K562 (cell line): ENCODE measurements around the gene RNF31. TPM values are rescaled to one million over a fixed set of nuclear protein-coding genes. Genes with fewer than 3 reads are reported as not detected.
A peak's percentile ranks its signal among the peaks of the same experiment; 100 is the strongest.

Experiments
- ARID2 ChIP-seq: fragments of 450-650 bp; IDR thresholded peaks from 2 replicates; pipeline ENCODE4 v1.6.1; 2017; ENCODE audit warnings: antibody characterized with exemption, mild to moderate bottlenecking
- COPS2 ChIP-seq: fragments of 450-650 bp; conservative IDR thresholded peaks from 2 replicates; pipeline ENCODE4 v1.6.1; 2016; ENCODE audit warnings: mild to moderate bottlenecking, moderate library complexity
- CXXC5 ChIP-seq: fragments of 250-450 bp; sonication (Bioruptor Pico); IDR thresholded peaks from 2 replicates; pipeline ENCODE4 v1.8.0; 2022; ENCODE audit warnings: inconsistent platforms, mild to moderate bottlenecking, moderate library complexity
- EZH2 ChIP-seq: IDR thresholded peaks from 2 replicates; pipeline ENCODE4 v1.6.1; 2012; ENCODE audit warnings: low read depth, mild to moderate bottlenecking, inconsistent platforms, low read length, borderline replicate concordance
- PURB ChIP-seq: sonication (generic); formaldehyde crosslinking; IDR thresholded peaks from 2 replicates; pipeline ENCODE4 v1.9.0; 2021; ENCODE audit warnings: low read depth, mild to moderate bottlenecking, missing genetic modification reagents
- RFX1 ChIP-seq: fragments of 450-650 bp; IDR thresholded peaks from 2 replicates; pipeline ENCODE4 v1.6.1; 2016; ENCODE audit warnings: mild to moderate bottlenecking, moderate library complexity
- RHOXF2B ChIP-seq: fragments of 250-450 bp; sonication (Bioruptor Pico); conservative IDR thresholded peaks from 2 replicates; pipeline ENCODE4 v1.5.1; 2021
- SAP30 ChIP-seq: fragments of 200-600 bp; sonication (generic); IDR thresholded peaks from 2 replicates; pipeline ENCODE4 v1.6.1; 2012; ENCODE audit warnings: borderline replicate concordance, low read depth, mild to moderate bottlenecking, moderate library complexity, low read length, control low read depth, inconsistent platforms; ENCODE audit not compliant: insufficient read depth, poor library complexity, severe bottlenecking
- SIN3B ChIP-seq: fragments of 450-650 bp; IDR thresholded peaks from 2 replicates; pipeline ENCODE4 v1.6.1; 2017; ENCODE audit warnings: low read depth, mild to moderate bottlenecking, moderate library complexity
- SIRT6 ChIP-seq: IDR thresholded peaks from one replicate; pipeline ENCODE4 v1.6.1; 2012; ENCODE audit warnings: low read depth, mild to moderate bottlenecking, control low read depth, inconsistent platforms, low read length, moderate library complexity
- TAF7 ChIP-seq: fragments of 450-650 bp; IDR thresholded peaks from 2 replicates; pipeline ENCODE4 v1.6.1; 2016; ENCODE audit warnings: missing genetic modification characterization, missing compliant biosample characterization
- TCF7L2 ChIP-seq: fragments of 150-350 bp; IDR thresholded peaks from 2 replicates; pipeline ENCODE4 v1.6.1; 2016; ENCODE audit warnings: low read depth, mild to moderate bottlenecking, low read length, moderate library complexity
- TEAD2 ChIP-seq: fragments of 450-650 bp; IDR thresholded peaks from 2 replicates; pipeline ENCODE4 v1.6.1; 2016; ENCODE audit warnings: missing genetic modification characterization, control low read depth, missing compliant biosample characterization
- THRA ChIP-seq: fragments of 450-650 bp; IDR thresholded peaks from 2 replicates; pipeline ENCODE4 v1.6.1; 2017; ENCODE audit warnings: mild to moderate bottlenecking, moderate library complexity
- ZNF174 ChIP-seq: fragments of 250-450 bp; sonication (Bioruptor Pico); IDR thresholded peaks from 2 replicates; pipeline ENCODE4 v1.4.0; 2020; ENCODE audit warnings: mild to moderate bottlenecking
- ZNF354B ChIP-seq: fragments of 250-450 bp; sonication (Bioruptor Pico); IDR thresholded peaks from 2 replicates; pipeline ENCODE4 v1.4.0; 2020
- ZNF445 ChIP-seq: fragments of 250-450 bp; sonication (Bioruptor Pico); IDR thresholded peaks from 2 replicates; pipeline ENCODE4 v1.4.0; 2020; ENCODE audit warnings: low read depth, mild to moderate bottlenecking, moderate library complexity
- polyA plus RNA-seq, 8 experiments: library from polyadenylated mRNA; depleted of rRNA in 4 of 8; stranded (reverse) in 5 of 8; unstranded in 3 of 8; fragments of >200 nt; fragmentation: Nextera tagmentation in 2 of 8; fragmentation: Illumina TruSeq in 1 of 8; extraction: Ambion mirVana in 2 of 8; extraction: Trizol in 1 of 8; gene quantifications; 2 replicates each; pipeline versions ENCODE4 v1.2.1 to v1.2.3, GENCODE V29; 2011 to 2014; ENCODE audit warnings: inconsistent platforms in 1 of 8, missing spikeins in 1 of 8
- total RNA-seq, 7 experiments: library from RNA; depleted of rRNA in 6 of 7; stranded (reverse); fragments of >200 nt in 6 of 7; fragmentation: Illumina TruSeq in 2 of 7; extraction: Trizol in 2 of 7; gene quantifications; 2 replicates each; pipeline versions ENCODE4 v1.2.1 to v1.2.3, GENCODE V29; 2011 to 2021; ENCODE audit warnings: low replicate concordance in 1 of 7
- TF ChIP-seq, protein P1 (sequence below): sonication (generic); formaldehyde crosslinking; IDR thresholded peaks from 2 replicates; pipeline ENCODE4 v1.8.0; 2022; ENCODE audit warnings: mild to moderate bottlenecking, missing genetic modification reagents
- TF ChIP-seq, protein P2 (sequence below): sonication (generic); formaldehyde crosslinking; IDR thresholded peaks from 2 replicates; pipeline ENCODE4 v1.8.0; 2023; ENCODE audit warnings: mild to moderate bottlenecking, missing genetic modification reagents

Gene RNF31
- total and polyA plus RNA-seq, 9 of the 15 experiments (the other 6 are each of a cell fraction or from before 2014, with no cell fraction given) = 3.1 to 47.6 (median 19.1) TPM

GRCh38 chr14:24135834-24136683 lies 11.2 kb upstream of the RNF31 start, which contains the start of gene PSME1 (continued):
- TF ChIP-seq, protein P1, sequence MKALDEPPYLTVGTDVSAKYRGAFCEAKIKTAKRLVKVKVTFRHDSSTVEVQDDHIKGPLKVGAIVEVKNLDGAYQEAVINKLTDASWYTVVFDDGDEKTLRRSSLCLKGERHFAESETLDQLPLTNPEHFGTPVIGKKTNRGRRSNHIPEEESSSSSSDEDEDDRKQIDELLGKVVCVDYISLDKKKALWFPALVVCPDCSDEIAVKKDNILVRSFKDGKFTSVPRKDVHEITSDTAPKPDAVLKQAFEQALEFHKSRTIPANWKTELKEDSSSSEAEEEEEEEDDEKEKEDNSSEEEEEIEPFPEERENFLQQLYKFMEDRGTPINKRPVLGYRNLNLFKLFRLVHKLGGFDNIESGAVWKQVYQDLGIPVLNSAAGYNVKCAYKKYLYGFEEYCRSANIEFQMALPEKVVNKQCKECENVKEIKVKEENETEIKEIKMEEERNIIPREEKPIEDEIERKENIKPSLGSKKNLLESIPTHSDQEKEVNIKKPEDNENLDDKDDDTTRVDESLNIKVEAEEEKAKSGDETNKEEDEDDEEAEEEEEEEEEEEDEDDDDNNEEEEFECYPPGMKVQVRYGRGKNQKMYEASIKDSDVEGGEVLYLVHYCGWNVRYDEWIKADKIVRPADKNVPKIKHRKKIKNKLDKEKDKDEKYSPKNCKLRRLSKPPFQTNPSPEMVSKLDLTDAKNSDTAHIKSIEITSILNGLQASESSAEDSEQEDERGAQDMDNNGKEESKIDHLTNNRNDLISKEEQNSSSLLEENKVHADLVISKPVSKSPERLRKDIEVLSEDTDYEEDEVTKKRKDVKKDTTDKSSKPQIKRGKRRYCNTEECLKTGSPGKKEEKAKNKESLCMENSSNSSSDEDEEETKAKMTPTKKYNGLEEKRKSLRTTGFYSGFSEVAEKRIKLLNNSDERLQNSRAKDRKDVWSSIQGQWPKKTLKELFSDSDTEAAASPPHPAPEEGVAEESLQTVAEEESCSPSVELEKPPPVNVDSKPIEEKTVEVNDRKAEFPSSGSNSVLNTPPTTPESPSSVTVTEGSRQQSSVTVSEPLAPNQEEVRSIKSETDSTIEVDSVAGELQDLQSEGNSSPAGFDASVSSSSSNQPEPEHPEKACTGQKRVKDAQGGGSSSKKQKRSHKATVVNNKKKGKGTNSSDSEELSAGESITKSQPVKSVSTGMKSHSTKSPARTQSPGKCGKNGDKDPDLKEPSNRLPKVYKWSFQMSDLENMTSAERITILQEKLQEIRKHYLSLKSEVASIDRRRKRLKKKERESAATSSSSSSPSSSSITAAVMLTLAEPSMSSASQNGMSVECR (CRISPR knock-in tag) = peak; percentile 88
- no peak for TF ChIP-seq ZNF445
- TF ChIP-seq ZNF174 (CRISPR knock-in tag) = no peak
- no peak for TF ChIP-seq COPS2
- no peak for TF ChIP-seq RHOXF2B (CRISPR knock-in tag)
- TF ChIP-seq TCF7L2 = no peak
- TF ChIP-seq EZH2 = no peak
- TF ChIP-seq TAF7 (tag) = no peak
- TF ChIP-seq CXXC5 (CRISPR knock-in tag) = peak; percentile 31; the same call in 1 of the 2 replicates
- TF ChIP-seq TEAD2 (tag) = no peak
- TF ChIP-seq, protein P2, sequence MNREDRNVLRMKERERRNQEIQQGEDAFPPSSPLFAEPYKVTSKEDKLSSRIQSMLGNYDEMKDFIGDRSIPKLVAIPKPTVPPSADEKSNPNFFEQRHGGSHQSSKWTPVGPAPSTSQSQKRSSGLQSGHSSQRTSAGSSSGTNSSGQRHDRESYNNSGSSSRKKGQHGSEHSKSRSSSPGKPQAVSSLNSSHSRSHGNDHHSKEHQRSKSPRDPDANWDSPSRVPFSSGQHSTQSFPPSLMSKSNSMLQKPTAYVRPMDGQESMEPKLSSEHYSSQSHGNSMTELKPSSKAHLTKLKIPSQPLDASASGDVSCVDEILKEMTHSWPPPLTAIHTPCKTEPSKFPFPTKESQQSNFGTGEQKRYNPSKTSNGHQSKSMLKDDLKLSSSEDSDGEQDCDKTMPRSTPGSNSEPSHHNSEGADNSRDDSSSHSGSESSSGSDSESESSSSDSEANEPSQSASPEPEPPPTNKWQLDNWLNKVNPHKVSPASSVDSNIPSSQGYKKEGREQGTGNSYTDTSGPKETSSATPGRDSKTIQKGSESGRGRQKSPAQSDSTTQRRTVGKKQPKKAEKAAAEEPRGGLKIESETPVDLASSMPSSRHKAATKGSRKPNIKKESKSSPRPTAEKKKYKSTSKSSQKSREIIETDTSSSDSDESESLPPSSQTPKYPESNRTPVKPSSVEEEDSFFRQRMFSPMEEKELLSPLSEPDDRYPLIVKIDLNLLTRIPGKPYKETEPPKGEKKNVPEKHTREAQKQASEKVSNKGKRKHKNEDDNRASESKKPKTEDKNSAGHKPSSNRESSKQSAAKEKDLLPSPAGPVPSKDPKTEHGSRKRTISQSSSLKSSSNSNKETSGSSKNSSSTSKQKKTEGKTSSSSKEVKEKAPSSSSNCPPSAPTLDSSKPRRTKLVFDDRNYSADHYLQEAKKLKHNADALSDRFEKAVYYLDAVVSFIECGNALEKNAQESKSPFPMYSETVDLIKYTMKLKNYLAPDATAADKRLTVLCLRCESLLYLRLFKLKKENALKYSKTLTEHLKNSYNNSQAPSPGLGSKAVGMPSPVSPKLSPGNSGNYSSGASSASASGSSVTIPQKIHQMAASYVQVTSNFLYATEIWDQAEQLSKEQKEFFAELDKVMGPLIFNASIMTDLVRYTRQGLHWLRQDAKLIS (CRISPR knock-in tag) = no peak
- TF ChIP-seq SAP30 = peak; percentile 33
- no peak for TF ChIP-seq SIRT6
- TF ChIP-seq THRA = no peak
- TF ChIP-seq ARID2 = no peak
- no peak for TF ChIP-seq ZNF354B (CRISPR knock-in tag)
- TF ChIP-seq RFX1 = no peak
- TF ChIP-seq SIN3B = 0 out of 2 replicates have a peak, but pooled peaks have one; percentile 36
- no peak for TF ChIP-seq PURB (CRISPR knock-in tag)
